NCI-H82 treated with DMSO at 0.1 percent for 48 hours (cell line): Measurements from ENCODE around the gene MEA1.
A peak's percentile ranks its signal among the peaks of the same experiment; 100 is the strongest.

Experiments
- DNase-seq: peaks from one replicate; lab custom pipeline; 2025; ENCODE audit not compliant: unreplicated experiment; lab: John Stamatoyannopoulos, UW

MEA1 gene

GRCh38 chr6:43040542-43041257, 27.0 kb upstream of the MEA1 start:
- no peak for DNase-seq

- DNase-seq = no peak
Measured at GRCh38 chr6:43038727-43039126, 25.0 kb upstream of the MEA1 start.

GRCh38 chr6:43037706-43038105, 24.0 kb upstream of the MEA1 start:
- no peak for DNase-seq

- DNase-seq = no peak
Measured at GRCh38 chr6:43037197-43037596, 23.5 kb upstream of the MEA1 start.

- no peak for DNase-seq
Measured at GRCh38 chr6:43036712-43037111, 23.0 kb upstream of the MEA1 start.

DNA sequence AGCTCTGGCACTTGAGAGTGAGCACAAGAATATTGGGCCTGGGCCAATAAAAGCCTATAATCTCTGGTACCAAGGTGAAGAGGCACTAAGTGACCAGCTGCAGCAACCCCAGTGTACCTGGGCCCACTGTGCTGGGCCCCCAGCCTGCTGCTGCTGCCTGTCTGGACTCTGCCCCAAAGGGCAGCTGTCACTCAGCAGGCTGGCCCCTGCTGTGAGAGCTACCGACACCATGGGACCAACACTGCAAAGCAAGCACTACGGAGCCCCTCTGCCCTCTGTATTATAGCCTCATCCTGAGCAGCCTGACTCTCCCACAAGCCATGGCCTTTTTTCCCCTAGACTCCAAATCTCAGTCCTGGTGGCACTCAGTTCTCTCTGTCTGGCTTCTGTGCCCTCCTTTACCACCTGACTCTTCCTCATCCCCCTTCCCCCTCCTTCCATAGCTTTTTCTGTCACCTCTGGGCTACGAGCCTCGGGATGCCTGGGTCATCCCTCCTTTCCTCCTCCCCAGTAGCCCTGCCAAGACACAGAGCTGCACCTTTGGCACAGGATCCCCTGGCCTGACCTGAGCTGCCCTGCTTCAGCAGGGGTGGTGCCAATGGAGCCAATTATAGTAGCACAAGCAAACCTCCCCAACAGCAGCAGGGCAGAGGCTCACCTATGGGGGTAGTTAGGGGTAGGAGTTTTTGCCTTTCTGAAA, 21.9 kb upstream of the MEA1 start:
- no peak for DNase-seq

GRCh38 chr6:43034190-43034525, 20.4 kb upstream of the MEA1 start:
- DNase-seq = no peak

GRCh38 chr6:43033496-43034189, 19.9 kb upstream of the MEA1 start:
- no peak for DNase-seq

GRCh38 chr6:43032326-43032725, 18.6 kb upstream of the MEA1 start:
- no peak for DNase-seq

- DNase-seq = no peak
Measured at GRCh38 chr6:43029120-43029519, 15.4 kb upstream of the MEA1 start.

GRCh38 chr6:43026365-43026764, 12.6 kb upstream of the MEA1 start:
- no peak for DNase-seq

DNA sequence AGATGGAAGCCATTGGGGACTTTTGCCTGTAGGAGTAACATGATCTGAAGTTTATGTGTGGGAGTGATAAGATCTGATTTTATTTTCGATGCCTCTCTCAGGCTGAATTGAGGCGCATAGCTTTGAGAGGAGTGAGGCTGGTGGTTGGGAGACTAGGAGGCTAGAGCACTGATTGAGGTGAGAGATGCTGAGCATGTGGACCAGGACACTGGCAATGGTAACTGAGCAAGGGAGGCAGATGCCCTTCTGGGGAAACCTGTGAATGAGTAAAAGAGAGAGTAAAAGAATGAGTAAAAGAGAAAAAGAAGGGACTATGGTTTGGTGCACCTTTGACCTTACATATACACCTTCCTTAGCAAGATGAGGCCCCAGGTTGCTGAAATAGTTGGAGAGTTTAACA, 10.7 kb upstream of the MEA1 start:
- DNase-seq = no peak

GRCh38 chr6:43021270-43022047, 7.7 kb upstream of the MEA1 start, which contains the start of gene RRP36:
TSS of gene RRP36 (plus strand) at chr6:43021623. CDS start at chr6:43021655, 32 bp downstream.
- peak; percentile 31 for DNase-seq

- DNase-seq = peak; percentile 64
Measured at GRCh38 chr6:43020847-43021246, 7.1 kb upstream of the MEA1 start.

GRCh38 chr6:43020052-43020705, 6.4 kb upstream of the MEA1 start:
- DNase-seq = no peak

DNA sequence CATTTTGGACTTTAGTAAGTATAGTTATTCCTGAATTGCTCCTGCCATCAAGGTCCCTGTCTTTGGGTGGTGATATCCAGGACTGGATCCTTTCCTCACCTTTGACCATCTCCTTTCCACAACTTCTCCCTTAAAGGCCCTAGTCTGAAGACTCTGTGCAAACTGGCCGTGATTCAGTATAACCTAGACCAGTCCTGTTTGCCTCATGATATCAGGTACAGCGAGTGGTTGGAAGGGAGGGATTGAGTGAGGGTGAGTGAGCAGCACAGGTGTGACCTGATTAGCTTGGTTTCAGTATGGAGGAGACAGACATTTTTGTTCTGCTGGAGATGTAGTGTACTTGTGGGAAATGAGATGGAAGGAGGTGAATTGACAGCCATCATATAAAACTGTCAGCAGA, 5.4 kb upstream of the MEA1 start:
- no peak for DNase-seq

GRCh38 chr6:43016943-43017334, 3.2 kb upstream of the MEA1 start:
- DNase-seq = no peak

- DNase-seq = no peak
Measured at GRCh38 chr6:43016176-43016942, 2.6 kb upstream of the MEA1 start.

GRCh38 chr6:43014434-43014909, 726 bp upstream of the MEA1 start:
- no peak for DNase-seq
